NCI-H128 (cell line): ENCODE data around the gene ZIK1.
A peak's percentile ranks its signal among the peaks of the same experiment; 100 is the strongest.

Experiments used
- DNase-seq: peaks from one replicate; lab custom pipeline; 2025; ENCODE audit not compliant: unreplicated experiment; lab: John Stamatoyannopoulos, UW

The ZIK1 gene

DNA sequence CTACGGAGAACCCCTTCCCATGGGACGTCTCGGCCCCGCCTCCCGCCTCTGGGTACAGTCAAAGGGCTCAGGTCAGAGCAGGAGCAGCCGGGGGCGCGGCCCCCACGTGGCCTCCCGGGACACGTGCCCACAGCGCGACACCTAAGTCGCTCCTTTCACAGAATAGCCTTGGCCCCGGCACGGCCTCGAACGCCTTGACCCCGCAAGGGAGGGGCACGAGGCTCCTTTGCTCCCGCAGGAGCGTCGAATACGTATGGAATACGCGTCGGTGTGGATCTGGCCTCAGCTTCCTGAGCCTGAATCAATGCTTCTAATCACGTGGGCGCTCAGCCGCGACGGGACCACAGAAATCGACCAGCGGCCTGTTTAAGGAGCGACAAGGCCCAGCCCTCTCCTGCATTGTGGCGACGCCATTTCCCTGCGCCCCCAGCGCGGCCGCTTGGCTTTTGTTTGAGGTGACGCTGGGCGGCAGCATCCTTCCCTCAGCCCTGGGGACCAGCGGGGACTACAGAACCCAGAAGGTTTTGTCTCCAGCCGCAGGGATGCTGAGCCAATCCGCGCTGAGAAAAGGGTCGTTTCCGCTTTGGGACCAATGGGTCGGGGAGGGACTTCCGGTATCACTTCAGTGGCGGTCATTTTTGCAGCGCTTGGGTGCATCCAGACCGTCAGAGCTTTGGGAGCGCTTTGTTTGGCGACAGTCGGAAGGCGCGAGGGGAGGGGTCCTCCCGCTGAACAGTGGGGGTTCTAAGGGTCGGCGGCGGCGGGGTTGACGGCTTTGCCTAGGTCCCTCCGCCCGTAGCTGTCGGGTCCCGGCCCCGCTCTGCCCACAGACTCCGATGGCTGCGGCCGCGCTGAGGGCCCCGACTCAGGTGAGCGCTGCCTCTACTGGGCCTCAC lies at the start of gene ZIK1:
ZIK1 (plus strand) TSS at position 625 of the 896 bp plus-strand sequence; CDS start at position 837, 212 bp downstream.
- peak; percentile 89 for DNase-seq

DNA sequence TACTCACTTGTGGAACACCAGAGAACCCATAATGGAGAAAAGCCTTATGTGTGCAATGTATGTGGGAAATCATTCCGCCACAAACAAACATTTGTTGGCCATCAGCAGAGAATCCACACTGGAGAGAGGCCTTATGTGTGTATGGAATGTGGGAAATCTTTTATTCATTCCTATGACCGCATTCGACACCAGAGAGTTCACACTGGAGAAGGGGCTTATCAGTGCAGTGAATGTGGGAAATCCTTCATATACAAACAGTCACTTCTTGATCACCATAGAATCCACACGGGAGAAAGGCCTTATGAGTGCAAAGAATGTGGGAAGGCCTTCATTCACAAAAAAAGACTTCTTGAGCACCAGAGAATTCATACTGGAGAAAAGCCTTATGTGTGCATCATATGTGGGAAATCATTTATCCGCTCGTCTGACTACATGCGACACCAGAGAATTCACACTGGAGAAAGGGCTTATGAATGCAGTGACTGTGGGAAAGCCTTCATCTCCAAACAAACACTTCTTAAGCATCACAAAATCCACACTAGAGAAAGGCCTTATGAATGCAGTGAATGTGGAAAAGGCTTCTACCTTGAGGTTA lies 45.9 kb upstream of the ZIK1 start:
- no peak for DNase-seq

DNA sequence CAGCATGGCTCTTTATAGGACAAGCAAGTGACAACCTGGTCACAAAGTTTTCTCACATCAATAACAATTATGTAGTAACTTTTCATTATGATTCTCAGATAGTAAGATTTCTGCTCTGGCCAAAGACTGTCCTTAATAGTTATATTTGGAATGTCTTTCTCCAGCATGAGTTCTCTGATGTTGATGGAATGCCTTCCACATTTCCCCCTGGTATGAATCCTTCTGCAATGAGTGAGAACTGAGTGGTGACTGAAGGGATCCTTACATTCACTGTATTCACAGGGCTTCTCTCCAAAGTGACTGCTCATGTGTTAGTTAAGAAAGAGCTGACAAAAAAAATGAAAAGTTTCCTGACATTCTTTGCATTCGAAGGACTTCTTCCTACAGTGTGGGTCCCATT lies 37.4 kb upstream of the ZIK1 start:
- DNase-seq: no peak

GRCh38 chr19:57552432-57552831 lies 31.5 kb upstream of the ZIK1 start:
- DNase-seq: no peak

GRCh38 chr19:57557659-57558058 lies 26.3 kb upstream of the ZIK1 start:
- no peak for DNase-seq

GRCh38 chr19:57558525-57558924 lies 25.4 kb upstream of the ZIK1 start:
- DNase-seq: no peak

DNA sequence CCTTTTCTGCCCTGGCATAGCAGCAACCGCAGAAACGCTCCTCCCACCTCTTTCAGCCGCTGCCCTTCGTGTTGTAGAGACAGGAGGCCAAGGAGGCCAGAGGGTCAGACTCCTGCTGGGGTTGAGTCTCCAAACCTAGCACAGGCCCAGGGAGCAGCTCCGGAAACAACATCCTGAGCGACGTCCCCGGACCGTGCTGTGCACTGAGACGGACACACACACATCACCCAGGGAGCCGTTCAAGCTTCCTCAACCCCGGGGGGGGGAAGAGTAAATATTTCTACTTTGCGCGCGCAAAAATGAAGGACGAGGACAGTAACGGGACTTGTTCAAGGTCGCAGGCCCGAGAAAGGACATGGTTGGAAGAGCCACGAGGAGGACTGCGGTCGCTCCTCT lies 24.9 kb upstream of the ZIK1 start:
- DNase-seq: no peak

DNA sequence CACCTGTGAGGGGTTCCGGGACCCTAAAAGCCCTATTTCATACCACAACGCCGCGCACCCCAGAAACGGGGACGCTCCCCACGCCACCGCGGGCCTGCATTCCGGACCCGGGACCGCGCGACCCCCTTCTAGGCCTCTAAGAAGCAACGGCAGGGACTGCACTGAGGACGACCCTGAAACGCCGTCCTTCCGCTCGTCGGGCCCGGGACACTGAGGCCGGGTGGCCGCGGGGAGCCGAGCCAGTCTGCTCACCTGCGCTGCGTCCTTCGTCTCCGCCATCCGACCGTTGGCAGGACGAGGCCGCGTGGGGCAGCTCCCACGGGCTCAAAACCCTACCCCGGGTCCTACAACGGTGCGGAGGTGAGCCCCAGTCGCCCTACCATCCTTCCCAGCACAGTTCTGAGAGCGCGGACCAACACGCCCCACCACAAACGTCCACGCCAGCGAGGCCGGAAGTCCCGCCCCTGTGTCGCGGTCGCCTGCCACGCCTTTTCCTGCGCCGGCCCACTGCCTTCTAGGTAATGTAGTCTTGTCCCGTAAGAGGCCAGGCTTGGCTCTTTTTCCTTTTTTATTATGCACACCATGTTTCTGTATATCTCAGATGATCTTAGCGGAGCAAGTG lies 24.4 kb upstream of the ZIK1 start, which contains the start of gene ZNF550:
ZNF550 (minus strand) TSS at position 460 of the 622 bp plus-strand sequence; CDS start at position 279, 181 bp downstream.
- DNase-seq: peak; percentile 39

DNA sequence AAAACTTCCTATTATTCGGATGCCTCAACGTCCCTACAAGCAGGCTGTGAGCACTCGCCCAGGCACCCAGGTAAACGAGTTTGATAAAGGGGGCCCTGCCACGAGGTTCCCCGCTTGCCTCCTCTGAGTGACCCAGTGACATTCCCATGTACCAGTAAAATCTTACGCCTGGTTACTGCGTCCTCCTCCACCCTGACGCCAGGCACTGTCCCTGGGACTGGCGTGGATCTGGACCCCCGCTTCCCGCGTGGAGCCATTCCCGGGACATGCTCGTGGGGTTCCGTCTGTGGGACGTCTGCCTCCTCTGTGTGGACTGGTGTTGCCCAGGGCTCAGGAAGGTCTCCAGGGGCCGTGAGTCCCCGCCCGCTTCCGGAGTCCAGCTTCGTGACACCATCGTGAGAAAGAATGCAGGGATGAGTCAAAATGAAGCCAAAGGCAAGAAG lies 23.9 kb upstream of the ZIK1 start:
- no peak for DNase-seq

DNA sequence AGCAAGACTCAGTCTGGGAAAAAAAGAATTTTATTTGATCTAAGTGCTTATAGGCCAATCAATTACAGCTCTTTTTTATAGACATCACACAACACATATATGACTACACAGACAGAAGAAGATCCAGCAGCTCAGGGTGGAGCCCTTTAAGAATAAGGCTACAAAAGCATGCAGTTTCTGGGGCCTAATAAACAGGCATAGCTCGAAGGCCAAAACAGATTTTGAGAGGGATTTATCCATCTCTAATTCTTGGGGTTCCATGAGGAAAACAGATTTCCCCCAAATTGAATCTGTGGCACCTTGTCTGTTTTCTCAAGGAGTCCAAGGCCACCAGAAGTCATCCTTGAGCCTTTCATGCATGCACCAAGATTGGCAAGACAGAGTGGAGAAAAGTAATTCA lies 20.4 kb upstream of the ZIK1 start:
- no peak for DNase-seq

- DNase-seq: no peak
Observed at GRCh38 chr19:57566396-57567265, 17.3 kb upstream of the ZIK1 start.

DNA sequence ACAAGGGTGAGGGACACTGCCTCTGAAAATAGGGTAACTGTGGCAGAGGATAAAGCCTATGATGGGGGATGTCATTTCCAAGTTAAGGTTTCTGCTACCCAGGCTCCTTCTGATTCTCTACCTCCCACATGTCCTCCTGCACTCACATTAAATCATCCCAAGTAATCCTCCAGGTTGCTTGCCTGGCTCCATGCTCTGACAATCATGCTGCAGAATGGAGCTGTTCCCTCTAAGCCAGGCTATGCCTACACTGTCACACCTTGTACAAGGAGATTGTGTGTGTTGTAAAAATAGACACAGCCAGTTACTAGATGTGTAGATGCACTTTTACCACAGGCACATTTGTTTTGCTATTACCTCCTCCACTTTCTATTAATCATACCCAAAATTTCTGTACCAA lies 13.2 kb upstream of the ZIK1 start:
- DNase-seq: no peak

DNA sequence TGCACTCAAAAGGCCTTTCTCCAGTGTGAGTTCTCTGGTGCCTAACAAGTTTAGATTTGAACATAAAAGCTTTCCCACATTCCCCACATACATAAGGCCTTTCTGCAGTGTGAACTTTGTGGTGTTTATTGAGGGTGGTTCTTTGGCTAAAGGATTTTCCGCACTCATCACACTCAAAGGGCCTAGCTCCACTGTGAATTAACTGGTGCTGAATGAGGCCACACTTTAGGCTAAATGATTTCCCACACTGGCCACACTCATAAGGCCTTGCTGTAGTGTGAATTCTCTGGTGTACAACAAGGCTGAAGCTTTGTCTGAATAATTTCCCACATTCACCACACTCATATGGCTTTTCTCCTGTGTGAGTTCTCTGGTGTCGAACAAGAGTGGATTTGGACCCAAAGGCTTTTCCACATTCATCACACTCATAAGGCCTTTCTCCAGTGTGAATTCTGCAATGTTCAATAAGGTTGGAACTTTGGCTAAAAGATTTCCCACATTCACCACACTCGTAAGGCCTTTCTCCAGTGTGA lies 11.5 kb upstream of the ZIK1 start:
- no peak for DNase-seq

GRCh38 chr19:57576661-57577060 lies 7.3 kb upstream of the ZIK1 start:
- no peak for DNase-seq

DNA sequence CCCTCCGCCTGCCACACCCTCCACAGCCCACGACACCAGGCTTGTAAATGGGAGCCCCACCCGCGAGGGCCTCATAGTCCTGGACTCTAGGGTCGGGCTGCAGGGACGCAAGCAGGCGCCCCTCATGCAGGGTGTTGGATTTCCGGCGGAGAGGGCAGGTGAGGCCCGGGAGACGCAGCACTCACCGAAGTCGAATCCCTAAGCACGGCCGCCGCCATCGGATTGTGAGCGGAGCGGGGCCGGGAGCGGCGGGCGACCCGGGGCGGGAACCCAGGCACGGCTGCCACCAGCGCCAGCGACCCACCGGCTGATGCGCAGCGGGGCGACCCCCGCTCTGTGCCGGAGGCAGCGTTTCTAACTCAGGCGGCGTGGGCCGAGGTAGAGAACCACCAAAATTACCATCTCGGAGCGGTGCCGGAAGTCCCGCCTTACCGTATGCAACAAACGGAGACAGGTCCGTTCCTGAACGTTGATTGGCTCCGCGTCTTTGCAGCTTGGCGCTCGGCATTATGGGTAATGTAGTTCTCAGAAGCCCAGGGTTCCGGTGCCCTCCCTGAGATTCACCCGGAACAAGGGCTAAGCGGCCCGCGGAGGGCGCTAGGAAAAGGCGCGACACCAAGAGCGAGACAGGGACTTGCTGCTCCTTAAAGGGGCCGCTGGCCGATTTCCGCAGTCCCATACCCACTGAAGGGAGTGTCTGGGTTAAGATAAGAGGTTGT lies 5.3 kb upstream of the ZIK1 start, which contains the start of gene ZNF416:
ZNF416 (minus strand) TSS at position 425 of the 719 bp plus-strand sequence; CDS start at position 218, 207 bp downstream.
- DNase-seq: peak; percentile 95

DNA sequence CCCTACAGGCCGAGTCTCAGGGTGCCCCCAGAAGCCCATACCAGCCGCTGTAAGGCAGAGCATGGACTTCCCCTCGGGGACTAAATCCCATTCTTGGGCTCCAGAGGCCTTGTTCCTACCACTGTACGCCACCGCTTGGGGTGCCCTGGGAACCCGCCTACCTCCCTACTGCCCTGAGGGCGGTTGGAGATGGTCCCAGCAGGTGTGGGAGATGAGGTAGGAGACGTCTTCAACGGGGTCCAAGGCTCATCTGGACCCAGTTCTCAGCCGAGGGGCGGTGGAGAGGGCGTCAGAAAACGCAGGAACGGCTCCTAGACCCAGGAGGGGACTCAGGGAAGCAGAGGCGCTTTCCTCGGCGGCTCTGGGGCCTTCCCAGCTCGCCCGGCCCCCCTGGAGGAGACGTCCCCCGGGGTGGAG lies 833 bp upstream of the ZIK1 start:
- no peak for DNase-seq

DNA sequence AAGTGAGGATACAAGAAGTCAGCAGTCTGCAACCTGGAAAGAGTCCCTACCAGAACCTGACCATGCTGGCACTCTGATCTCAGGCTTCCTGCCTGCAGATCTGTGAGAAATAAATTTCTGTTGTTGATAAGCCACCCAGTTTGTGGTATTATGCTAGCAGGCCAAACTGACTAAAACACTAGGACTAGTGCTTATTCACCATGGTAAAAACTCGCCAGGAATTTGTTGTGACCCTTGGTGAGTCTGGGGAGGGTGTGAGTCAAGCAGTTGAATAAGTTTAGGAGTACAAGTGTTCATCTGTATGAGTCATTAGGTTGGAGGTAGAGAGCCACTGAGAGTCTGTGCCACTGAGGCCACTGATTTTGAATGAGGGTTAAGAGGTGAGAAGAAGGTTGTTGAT lies 3.6 kb downstream of the ZIK1 start:
- no peak for DNase-seq

GRCh38 chr19:57599377-57599760 lies 15.4 kb downstream of the ZIK1 start:
- DNase-seq: no peak

DNA sequence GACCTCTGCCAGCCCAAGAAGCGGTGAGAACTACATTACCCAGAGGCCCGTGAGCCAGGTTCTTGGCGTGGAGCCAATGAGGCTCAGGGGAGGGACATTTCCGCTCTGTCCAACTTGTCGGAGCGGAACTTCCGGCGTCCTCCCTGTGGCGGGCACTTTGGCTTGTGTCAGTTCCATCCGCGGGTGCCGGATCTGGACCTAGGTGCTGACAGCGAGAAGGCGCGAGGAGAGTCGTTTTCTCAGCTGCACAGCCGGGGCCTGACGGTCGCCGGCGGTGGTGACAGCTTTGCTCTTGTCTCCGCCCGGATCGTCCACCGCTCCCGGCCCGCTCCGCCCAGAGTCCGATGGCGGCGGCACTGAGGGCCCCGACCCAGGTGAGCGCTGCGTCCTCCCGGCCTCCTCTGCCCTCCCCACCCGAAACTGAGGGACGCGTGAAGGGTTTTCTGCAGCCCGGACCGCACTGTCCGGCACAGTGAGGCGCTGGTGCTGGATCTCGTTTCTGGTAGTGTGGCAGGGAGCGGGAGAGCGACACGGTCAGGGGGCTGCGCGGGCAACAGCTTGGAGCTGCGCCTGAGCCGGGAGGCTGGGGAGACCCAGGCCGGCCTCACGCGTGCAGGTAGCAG lies 15.9 kb downstream of the ZIK1 start, which contains the start of gene ZNF530:
ZNF530 (plus strand) TSS at position 125 of the 623 bp plus-strand sequence. CDS start 4,461 bp downstream, outside the sequence.
- DNase-seq: peak; percentile 84
